GM21423 (cell line): ENCODE data around the gene CSMD2.

Experiments used
- ATAC-seq: cut with Tn5 transposase; IDR thresholded peaks from one replicate; pipeline ENCODE4 v1.9.1; 2021; ENCODE audit warnings: mild to moderate bottlenecking, moderate library complexity; ENCODE audit not compliant: unreplicated experiment

Gene CSMD2

DNA sequence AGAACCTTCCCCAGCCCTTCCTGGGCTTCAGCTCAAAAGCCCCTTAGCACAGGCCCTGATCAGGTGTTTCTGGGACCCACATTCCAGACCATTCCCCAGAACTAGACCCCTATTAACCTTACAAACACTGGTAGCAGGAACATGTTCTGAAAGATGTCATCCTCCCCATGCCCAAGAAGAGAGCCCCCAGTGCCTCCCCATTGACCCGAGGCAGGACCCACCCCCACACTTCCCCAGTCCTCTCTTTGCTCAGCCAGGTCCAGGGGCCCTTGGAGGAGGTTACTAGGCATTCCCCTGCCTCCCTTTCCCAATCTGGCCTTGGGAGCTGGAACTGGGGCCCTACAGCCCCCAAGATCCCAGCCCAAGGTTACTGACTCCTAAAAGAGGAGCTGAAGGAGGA lies 340.1 kb downstream of the CSMD2 start:
- no peak for ATAC-seq

DNA sequence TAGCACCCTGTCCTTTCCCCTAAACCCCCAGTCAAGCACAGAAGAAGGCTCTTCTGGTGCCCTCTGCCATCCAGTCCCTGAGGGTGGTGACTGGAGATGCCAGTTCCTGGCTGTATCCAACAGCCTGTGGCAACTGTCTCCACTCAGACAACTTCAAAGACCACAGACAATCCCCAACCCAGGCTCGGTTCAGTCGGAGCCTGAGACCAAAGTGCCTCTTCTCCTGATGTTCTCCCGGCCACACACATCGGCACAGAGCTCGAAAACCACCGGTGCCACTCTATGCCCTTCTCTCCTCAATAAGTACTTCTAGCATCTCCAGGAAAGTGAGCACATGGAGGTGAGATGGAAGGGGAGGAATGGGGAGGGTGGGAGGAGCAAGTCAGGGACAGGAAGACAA lies 340.7 kb downstream of the CSMD2 start:
- ATAC-seq: no peak

- ATAC-seq: no peak
Observed at GRCh38 chr1:33823830-33824229, 341.2 kb downstream of the CSMD2 start.

GRCh38 chr1:33823401-33823800 lies 341.6 kb downstream of the CSMD2 start:
- ATAC-seq: no peak

DNA sequence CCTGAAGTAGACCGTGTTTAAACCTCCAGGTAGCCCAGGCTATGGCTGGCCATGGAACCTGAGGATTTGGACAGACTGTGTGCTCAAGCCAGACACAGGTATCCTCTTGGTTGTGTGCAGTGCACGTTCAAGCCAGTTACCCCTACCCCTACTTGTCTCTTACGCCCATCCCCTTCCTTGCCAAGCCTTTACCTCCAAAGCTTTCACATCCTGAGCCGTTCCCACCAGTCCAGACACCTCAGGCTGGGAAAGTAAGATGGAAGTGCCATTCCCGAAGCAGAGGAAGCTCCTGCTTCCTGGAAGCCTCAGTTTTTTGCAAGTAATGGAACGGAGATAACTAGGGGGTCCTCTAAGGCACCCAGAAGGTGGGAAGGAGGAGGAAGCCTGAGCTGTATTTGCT lies 342.6 kb downstream of the CSMD2 start:
- ATAC-seq: no peak

DNA sequence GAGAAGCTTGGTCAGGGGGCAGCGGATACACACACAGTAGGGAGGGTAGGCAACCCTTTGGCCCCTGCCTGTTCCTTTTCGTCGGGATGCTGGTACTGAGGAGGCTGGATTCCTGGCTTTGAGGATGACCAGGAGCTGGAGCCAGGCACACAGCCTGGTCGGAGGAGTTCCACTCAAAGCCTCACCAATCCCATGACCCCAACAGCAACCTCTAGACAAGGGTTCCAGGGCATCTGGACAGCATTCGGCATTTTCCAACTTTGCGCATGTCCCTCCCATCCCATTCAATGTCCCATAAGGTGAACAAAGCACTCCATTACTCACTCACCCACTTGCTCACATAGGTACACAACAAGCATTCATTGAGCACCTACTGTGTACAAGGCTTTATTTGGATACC lies 343.7 kb downstream of the CSMD2 start:
- ATAC-seq: no peak

DNA sequence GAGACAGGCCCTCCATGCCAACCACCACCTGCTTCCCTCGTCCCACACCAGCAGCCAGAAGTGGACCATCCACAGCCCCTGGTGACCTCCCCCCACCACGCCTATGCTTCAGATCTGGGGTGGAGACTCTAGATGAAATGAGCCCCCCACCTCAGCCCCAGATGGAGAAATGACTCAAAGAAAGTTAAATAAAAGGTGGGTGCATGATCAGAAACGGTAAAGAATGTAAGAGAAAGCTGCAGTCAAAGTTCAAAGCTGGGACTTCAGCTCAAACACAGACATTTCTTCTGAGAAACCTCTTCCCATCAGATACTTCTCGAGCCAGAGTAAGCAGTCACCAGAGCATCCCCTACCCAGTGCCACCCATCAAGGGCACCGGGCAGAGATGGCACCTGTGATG lies 344.2 kb downstream of the CSMD2 start:
- no peak for ATAC-seq

GRCh38 chr1:33819913-33820311 lies 345.1 kb downstream of the CSMD2 start:
- no peak for ATAC-seq

DNA sequence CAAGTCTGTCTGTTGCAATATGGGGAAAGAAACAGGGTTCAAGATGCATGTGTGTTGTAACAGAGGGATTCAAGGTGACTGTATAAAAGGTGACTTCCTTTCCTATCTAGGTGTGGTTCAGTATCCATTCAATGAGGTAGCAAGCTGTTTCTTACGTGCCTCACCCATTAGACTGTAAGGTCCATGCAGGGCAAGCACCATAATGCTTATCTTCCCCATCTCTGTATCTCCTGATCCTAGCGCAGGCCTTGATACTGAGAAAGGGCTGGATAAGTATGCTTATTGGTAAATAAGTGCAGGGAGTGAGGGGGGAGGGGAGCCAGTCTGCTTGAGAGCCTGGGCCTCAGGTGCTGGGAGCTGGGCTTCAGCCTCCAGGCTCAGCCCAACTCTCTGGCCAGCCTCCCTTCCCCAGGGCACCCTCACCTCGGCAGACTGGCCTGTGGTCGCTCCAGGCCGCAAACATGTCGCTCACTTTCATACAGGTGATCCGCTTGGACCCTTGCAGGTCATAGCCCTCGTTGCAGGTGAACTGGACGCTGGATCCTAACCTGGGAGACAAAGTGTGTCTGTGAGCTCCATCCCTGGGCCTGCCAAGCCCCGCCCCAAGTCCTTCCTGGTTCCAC lies 345.6 kb downstream of the CSMD2 start:
- ATAC-seq: no peak

GRCh38 chr1:33818071-33818470 lies 347.0 kb downstream of the CSMD2 start:
- no peak for ATAC-seq

DNA sequence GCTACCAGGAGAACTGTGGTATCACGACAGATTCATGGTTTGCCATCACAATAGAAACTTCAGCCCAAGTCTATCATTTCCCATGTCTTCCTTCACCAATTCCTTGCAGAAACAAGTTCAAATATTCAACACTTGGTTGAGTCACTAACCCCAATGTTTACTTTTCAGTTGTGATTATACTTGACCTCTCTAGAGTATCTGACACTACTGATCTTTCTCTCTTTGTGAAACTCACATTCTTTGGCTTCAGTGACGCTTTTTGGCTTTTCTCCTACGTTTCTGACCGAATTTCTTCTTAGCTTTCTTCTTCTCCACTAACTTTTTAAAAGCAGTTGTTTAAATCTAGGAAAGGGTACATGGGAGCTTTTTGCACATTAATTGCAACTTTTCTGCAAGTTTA lies 350.0 kb downstream of the CSMD2 start:
- no peak for ATAC-seq

DNA sequence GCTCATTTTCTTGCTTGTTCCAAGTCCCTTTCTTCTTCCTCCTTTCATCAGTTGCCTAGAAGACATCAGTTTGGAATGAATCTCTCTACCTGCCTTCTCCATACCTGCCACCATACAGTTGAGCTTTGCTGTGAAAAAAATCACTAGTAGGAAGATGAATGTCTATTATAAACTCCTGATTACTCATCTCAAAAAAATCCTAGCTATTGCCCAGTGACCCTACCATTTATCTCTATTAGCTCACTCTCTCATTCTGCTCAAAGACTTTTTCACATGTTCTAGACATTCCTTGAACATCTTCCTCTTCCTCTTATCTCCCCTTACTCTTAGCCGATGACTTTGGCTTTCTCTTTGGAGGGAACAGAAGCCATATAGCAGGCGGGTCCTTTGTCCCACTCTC lies 350.9 kb downstream of the CSMD2 start:
- no peak for ATAC-seq

GRCh38 chr1:33810571-33810970 lies 354.5 kb downstream of the CSMD2 start:
- ATAC-seq: no peak

DNA sequence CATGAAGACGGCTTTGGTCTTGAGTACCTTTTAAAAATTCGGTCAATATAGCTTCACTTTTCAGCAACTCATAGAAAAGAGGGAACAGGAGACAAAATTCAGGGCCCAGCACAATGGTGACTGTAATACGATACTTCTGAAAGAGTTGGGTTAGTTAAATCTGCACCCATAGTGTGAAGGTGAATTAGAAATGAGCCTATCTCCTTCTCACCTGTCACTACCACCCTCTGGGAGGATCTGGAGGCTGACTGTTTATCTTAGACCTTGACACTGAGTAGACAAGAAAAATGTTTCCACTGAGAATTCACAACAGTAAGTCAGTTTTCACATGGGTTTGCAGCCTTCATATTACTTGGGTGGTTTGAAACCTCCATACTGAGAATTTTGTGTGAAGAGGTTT lies 359.0 kb downstream of the CSMD2 start:
- no peak for ATAC-seq

DNA sequence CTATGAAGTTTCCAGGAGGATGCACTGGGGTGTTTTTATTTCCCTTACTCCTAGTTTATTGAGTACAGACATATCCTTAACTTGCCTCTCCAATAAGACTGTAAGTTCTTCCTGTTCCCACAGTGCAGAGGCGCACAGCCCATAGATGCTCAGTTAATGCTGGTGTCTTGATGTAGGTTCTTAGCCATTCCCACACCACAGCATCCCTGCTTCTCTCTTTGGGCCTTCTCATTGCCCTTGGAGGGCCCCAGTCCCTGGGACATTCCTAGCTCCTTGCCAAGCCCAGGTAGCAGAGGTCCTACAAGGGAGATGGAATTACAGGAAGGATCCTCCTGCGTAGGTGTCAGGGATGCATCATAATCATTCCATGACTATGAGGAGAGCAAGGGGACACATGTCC lies 362.8 kb downstream of the CSMD2 start:
- ATAC-seq: no peak

GRCh38 chr1:33797849-33798248 lies 367.2 kb downstream of the CSMD2 start:
- ATAC-seq: no peak

DNA sequence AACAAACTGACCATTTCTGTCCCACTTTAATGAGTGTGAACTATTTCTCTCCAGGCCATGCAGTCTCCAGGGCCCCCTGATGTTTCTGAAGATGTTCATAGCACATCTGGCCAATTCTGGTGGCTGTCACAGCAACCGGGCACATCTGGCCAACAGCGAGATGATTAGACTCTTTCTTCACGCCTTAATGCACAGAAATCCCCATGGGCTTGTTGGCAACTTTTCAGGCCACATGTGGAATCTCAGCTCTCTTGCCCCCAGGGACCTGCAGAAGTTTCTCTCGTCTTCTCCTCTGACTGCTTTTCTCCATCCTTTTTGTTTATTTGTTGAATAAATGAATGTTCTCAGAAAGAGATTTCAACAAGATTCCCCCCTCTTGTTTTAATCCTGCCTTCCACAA lies 372.4 kb downstream of the CSMD2 start:
- no peak for ATAC-seq

DNA sequence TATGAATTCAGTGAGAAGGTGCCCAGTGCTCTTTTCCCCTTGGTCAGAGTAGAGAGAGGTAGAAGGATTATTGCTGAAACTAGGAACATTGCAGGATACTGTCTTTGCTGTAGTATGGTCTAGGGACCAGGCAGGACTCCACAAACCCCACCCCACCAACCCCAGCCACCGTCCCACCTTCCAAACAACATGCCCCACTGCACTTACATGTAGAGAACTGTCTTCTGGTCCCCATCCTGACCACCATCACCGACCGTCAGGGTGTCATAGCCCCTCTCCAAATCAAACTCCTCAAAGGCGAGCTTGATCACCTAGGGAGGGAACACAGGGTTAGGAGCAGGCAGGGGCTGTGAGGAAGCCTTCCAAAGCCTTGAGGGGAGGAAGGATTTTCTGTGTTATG lies 372.8 kb downstream of the CSMD2 start:
- ATAC-seq: no peak

DNA sequence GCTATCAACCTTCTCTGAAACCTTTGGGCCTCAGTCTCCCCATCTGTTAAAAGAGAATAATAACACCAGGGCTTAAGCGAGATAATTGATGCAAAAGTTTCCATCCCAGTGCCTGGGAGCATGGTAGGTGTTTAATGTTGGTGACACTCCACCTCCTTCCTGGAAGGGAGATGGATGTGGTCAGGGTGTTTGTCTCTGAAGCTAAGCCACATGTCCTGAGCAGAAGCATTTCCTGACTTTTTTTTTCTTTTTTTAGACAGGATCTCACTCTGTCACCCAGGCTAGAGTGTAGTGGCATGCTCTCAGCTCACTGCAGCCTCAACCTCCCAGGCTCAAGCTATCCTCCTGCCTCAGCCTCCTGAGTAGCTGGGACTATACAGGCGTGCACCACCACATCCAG lies 373.8 kb downstream of the CSMD2 start:
- ATAC-seq: no peak

GRCh38 chr1:33790577-33790976 lies 374.5 kb downstream of the CSMD2 start:
- no peak for ATAC-seq

- no peak for ATAC-seq
Observed at GRCh38 chr1:33784876-33785275, 380.2 kb downstream of the CSMD2 start.

DNA sequence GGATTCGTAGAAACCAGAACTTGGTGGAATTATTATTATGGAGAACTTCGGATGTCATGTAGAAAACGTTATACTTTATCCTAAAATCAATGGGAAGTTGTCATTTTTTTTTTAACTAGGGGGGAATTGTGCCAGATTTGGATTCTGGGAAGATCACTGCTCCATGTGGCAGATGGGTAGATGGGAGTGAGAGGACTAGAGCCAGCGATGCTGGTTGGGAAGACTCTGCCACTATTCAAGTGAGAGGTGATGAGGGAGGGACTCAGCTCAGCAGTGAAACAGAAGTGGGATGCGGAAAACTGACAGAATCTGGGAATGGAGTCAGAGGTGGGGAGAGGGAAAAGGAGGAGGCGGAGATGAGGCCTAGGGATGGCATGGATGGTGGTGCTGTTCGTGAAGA lies 382.3 kb downstream of the CSMD2 start:
- ATAC-seq: no peak

- no peak for ATAC-seq
Observed at GRCh38 chr1:33781652-33782051, 383.4 kb downstream of the CSMD2 start.

DNA sequence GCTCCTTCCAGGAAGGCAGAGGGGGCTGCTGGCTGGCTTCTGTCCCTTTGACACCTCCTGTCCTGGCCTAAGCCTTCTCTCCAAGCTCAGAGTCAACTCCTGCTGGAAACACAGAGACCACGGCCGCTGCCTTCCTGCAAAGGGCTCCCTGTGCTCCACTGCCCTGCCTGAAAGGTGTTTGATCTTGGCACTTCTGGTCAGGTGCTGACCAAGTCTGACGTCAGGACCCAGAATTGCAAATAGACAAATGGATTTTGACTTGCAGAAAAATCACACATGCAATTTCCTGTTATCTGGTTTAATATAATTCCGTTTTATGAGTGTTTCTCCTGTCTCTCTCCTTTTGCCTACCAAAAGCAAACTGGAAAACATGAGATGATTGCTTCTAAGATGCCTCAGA lies 387.7 kb downstream of the CSMD2 start:
- ATAC-seq: no peak
